AML-193 (cell line): ENCODE measurements around the gene NOL7.

Experiments
- DNase-seq, 2 experiments: peaks; one replicate each; lab custom pipeline; 2025; lab: John Stamatoyannopoulos, UW

Gene NOL7

DNA sequence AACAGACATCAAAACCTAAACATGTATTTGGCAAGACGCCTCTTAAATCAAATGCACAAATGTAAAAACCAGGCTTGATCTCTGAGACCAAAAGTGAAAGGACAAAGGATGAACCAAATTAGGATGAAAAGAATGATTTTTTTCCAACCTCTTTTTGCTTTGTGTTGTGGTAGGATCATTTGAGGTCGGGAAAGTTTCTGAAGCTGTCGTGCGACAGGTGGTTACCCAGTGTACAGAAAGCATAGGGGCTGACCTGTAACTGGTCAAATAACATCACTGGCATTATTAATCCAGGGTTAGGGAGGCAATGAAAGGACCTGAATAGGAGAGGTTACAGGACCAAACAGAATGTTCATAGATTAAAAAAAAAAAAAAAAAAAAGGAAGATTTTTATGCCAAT, 18.1 kb upstream of the NOL7 start:
- no peak for DNase-seq

DNA sequence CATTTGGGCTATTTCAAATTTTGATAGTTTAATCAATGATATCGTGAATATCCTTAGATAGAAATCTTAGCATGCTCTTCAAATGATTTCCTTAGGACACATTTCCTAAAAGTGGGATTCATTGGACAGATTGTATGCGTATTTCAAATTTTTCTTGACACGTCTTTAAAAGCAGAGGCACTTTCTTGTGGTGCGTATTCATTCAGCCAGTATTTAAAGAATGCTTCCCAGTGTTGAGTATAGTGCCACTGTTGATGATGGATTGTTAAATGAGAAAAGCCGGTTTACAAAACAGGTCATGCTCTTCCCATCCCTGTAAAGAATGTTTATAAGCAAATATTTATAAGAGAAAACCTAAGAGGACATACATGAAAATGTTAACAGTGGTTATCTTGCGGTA, 15.1 kb upstream of the NOL7 start:
- no peak for DNase-seq

DNA sequence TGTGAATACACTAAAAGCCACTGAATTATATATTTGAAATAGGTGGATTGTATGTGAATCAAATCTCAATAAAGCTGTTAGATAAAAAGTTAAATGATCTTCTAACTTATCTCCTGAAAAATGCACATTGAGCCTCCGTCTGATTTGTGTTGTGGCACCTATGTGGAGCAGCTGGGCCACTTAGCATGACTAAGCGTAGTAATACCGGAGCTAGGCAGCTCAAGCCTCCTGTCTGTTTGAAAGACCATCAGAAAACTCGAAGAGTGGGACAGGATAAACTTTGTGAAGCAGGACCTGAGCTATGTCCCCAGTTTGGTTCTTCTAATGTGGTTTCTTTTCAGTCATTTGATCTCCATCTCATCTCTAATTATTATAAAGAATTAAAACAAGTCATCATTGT, 11.0 kb upstream of the NOL7 start:
- DNase-seq, result no peak

DNA sequence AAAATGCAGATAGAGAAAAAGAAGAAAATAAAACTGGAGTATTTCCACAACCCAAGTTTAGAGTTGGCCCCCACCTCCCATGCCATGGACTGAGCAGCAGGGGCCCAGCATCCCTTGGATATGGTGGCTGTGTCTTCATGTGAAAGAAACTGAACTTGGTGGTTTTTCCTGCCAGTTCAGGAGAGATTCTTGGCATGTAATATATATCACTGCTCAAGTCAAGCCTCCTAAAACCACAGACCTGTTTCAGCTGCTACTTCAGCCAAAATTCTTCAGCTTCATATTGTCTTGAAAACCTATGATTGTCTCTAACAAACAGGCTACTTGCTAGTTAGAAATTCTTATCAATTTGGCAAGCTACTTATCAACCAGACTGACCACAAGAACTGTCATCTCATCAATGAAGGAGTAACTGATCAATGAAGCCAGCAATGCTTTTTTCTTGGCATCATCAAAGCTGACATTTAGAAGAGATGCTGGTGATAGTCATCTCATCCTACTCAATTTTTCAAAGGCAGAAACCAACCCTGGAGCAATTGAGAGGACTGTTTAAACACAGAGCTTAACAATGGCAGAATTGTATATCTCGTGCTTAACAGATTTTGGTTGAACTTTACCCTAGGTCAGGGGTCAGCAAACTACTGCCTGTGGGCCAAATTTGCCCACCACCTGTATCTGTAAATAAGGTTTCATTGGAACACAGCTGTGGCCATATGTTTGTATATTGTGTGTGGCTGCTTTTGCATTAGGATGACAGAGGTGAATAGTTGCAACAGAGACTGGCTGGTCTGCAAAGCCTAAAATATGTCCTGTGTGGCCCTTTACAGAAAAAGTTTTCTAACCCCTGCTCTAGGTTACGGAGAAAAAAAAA, 10.4 kb upstream of the NOL7 start:
- no peak for DNase-seq

DNA sequence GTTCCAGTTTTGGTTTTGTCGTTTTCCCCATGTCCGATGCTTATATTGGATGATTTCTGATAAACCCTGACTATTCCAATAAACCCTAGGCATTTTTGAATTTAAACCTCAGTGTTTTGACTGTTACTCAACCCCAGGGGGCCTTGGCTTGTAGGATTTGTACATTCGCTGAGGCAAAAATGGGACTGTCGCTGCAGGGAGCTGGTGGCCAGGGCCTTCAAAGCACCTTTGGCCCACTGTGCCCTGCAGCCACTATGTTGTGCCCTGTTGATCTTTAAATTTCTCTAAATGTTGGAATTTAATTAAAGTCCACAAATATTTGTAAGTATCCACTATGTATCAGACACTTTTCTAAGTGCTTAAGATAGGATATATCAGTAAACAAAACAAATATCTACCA, 9.5 kb upstream of the NOL7 start:
- DNase-seq, result no peak

DNA sequence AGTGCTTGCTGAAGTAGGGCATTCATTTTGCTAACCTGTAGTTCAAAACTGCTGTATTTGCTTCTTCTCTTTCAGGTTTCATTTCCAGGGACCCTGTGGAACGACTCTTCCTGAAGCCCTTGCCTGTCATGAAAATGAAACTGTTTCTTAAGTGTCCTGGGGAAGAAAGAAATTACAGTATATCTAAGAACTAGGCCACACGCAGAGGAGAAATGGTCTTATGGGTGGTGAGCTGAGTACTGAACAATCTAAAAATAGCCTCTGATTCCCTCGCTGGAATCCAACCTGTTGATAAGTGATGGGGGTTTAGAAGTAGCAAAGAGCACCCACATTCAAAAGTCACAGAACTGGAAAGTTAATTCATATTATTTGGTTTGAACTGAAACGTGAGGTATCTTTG, 3.4 kb upstream of the NOL7 start:
- no peak for DNase-seq

DNA sequence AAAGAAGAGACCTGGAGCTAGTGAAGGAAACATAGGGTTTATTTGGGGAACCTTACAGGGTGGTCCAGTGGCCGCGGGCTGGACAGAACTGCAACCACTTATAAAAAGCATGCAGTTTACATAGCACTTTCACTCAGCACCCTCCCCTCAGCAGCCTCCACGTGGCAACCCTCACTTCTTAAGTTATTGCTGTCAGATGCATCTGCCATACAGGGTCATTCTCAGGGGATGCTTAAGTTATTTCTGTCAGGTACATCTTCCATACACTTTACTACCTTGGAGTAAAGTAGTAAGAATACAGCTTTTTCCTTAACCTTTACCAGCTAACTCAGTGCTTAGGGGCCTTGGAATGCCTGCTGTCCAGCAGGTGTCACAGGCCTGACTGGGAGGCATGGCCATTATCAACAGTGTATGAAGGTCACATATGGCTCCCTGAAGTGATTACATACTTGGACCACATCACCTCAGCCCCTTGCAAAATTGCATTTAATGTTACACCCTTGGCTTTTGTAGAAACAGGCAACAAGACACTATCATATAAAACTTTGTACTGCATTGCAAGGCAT, 2.0 kb upstream of the NOL7 start:
- DNase-seq, result no peak

DNA sequence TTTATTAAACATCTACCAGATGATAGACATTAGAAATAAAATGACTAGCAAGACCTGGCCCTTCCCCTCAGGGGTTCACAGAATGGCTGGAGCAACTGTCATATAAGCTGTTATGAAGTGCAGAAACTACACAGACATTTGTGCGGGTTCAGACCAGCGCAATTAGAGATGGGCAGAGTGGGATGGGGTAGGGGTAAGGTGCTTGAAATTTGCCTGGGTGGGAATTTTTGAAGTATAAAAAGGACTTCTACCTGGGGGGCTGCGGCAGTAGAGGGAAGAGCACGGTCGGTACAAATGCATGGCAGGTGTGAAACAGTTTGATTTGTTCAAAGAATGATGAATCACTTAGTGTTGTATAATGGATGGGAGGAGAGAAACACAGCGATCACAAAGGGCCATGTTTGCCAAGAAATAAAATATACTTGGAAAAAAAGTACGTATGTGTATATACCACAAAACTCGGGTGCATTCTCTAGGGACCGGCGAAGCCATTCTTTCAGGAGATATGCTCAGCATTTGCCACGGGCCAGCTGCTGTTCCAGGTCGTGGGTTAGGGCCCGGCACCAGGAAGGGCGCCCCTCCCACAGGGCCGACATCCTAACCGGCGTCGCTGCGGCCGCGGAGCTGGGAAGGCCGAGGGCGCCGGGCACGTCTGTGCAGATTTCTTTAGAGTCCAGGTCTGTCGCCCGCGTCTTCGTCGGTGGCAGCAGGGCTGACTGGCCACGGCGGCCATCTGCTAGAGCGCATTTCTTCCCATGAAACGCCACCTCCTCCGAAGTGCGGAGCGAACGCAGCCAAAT, 809 bp upstream of the NOL7 start:
- DNase-seq, result peak; percentile 51 to 57

DNA sequence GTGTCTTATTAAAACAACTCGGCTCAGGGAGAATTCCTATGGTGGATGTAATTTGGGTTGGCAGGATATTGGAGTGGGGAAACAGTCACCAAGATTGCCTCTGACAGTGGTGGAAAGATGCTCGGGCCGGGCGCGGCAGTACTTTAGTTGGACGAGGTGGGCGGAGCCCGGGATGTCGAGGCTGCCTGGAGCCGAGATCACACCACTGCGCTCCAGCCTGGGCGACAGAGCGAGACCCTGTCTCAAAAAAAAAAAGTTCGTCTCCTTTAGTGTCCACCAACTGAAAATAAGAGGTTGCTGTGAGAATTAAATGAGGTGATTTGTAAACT, 621 bp downstream of the NOL7 start:
- DNase-seq, result peak in 1 of 2 experiments; percentile 31

DNA sequence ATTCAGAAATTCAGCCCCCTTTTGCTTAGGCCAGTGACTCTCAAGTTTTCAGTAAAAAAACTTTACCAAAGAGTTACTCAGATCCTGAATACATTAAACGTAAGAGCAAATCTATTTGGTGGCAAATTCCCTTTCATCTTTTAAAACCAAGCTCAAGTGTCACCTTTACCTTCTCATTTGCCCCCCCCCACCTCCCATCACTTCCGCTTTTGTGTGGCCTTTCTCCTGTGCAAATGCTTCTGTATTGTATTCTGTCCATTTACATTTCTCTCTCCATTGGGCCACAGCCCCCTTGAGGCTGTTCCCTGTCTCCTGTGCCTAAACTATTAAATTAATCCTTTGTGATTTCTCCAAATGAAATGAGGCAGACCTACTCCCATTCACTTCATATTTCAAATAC, 1.9 kb downstream of the NOL7 start:
- DNase-seq, result no peak

DNA sequence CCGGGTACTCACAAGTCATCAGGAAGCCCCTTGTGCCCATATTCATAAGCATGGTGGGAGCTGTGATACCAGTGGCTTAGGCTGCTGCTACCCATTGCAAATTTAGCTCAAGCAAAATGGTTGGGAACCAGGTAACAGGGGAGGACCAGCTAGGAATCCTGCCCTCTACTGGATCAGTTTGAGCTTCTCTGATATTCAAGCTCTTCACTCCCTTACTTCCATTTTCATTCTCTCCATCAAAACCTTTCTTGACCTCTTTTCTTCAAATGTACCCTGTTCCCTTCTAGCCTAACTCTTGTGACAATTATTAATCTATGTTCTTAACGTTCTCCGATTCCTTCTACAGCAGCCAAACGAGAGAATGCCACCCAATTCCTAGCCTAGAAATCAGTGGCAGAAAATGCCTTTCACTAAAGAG, 9.7 kb downstream of the NOL7 start:
- peak; percentile 67 to 70 for DNase-seq

DNA sequence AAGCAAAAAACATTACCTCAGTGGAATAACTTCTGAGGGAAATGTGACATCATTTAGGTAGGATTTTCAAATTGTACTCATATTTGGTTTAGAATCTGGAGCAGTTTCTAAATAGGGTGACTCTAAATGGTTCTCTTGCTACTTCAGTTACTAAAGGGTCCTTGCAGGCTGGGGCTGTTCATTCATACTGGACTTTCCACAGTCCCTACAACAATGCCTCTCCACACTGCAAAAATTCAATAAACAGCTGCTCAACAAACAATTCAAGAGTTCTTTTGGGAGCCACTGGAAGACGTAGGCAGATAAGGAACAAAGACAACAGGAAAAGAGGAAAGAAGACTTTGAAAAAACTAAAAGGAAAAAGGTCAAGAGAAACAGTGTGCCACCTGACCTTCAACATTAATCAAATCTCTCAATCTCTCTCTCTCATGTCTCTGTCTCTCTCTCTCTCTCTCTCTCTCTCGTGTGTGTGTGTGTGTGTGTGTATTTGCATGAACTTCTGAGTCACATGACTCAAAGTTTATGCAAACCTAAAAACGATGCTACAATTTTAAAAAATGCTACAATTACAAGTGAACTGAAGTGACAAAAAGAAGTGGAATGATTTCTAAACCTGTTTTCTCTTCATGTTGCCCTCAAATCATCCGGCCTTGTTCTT, 14.5 kb downstream of the NOL7 start:
- DNase-seq, result no peak

DNA sequence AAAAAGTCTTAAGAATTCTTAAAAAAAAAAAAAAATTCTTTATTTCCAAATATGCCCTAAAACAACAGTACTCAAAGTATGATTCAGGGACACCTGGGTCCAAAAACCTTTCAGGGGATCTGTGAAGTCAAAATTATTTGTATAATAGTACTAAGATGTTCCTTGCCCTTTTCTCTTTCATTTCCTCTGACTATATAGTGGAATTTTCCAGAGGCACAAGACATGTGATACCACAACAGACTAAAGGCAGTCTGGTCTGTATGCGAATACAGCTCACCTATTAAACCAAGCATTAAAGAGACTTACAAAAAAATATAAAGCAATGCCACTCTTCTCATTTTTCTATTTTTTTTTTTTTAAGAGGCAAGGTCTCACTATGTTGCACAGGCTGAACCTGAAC, 15.4 kb downstream of the NOL7 start:
- no peak for DNase-seq

DNA sequence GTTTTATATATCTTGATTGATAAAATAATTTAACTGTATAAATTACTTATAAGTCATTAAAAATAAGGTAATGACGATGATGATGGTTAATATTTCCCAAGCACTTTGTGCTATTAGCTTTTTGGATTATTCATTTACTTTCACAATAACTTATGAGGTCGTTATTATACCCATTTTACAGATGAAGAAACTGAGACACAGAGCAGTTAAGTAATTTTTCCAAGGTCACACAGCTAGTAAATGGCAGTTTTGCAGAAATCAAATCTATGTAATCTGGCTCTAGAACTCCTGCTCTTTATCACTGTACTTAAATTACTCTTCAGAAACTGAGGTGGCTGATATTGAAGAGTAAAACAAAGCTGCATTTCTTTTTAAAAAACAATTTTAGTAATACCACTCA, 18.2 kb downstream of the NOL7 start:
- DNase-seq, result no peak

DNA sequence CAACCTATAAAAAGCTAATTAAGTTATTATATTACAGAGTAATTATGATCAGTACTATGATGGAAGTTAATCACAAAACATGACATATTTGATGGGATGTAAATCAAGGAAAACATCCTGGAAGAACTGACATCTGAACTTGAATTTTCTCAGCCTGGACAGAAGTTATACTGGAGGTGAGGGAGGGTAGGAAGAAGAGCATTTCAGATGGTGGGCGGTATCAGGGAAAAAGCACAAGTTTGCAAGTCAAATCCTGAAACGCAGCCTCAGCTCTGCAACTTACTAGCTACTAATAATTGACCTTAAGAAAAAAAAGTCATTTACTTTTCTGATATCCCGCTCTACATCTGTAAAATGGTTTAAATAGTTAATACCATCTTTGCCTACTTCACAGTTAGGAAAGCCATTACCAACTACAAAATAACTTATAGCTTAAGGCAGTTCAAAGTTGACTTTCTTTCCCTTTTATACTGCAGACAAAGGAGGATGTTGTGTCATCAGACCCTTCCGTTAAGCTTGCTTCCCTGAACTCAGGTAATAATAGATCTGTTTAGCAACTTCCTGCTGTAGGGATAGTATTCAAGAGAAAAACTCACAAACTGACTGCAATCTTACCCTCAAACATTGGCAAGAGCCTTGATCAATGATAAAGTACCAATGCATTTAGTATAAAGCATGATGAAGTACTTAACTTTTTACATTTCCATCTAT, 21.0 kb downstream of the NOL7 start:
- DNase-seq, result peak; percentile 55 to 70

DNA sequence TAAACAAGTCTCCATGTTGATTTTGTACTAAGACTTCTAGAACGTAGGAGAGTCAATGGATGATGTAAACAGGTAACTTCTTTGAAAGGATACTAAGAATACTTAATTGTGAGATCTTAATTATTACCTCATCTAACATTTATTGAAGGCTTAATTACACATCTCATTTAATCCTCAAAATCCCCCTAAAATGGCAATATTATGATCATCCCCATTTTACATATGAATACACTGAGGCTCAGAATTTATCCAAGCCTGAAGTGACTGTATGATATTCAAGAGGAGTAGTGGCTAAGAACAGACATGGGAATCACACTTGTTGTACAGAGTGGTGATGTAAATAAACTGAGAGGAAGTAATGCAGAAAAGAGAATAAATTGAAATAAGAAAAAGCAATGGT, 22.9 kb downstream of the NOL7 start:
- DNase-seq, result no peak

DNA sequence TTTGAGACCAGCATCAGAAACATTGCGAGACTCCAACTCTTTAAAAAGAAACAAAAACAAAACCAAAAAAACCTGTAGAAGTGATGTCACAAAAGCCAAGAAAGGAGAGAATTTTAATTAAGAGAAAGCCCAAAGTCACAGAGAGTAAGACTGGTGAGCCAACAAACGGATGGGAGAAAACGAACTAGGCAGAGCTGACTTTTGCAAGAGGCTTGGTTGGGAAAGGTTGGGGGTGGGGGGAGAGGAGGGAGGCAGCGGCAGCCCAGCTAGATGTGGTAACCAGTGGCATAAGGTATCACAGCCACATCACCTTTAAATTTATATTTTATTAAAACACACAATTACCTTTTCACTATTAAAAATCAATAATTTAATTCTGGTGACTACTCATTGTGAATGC, 23.5 kb downstream of the NOL7 start:
- peak; percentile 63 to 65 for DNase-seq

DNA sequence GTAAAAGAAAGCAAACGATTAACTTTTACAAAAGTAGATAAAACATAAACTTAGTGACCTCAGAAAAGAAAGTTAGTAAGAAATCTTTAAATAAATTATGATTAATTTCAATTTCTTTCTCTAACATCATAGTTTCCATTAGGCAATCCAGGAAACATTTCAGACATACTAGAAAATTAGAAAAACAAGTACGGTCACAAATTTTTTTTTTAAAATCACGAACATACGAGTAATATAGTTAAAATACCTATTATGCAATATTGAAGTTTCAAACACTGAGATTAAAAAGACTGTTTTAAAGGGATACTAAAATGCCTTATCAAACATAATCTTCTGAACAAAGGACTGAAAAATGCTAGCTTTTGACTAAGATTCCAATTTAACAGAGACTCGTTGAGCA, 26.2 kb downstream of the NOL7 start:
- DNase-seq, result no peak

DNA sequence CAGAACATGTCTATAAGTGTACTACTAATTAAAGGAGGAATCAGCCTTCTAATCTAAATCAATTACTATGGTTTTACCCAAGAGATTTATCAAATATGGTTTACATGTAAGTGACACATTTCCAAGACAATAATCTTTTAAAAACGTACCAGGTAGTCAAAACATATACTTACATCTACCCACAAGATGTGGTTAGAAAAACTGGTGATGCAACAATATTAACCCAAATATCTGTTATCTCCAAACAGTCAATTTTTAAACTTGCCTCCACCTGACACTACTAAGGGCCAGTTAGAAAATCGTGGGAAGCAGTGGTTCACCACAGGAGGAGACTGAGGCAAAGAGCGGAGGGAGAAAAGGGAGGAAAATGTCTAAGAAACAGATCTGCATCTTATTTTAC, 28.0 kb downstream of the NOL7 start:
- no peak for DNase-seq

DNA sequence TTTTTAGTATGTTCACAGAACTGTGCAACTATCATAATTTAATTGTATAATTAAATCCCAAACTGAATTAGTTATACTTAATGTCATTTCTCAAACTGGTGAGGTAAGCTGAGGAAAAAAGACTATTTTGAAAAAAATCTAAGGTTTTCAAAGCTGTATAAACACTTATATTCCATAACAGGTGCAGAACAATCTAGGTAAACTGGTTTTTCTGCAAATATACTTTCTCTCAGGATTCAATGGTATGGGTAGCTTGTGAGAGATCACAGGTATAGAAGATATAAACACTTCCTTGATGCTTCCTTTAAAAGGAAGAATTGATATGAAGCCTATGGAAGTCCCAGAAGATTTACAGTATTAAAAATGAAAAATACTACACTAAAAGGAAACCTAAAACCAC, 33.7 kb downstream of the NOL7 start:
- no peak for DNase-seq

DNA sequence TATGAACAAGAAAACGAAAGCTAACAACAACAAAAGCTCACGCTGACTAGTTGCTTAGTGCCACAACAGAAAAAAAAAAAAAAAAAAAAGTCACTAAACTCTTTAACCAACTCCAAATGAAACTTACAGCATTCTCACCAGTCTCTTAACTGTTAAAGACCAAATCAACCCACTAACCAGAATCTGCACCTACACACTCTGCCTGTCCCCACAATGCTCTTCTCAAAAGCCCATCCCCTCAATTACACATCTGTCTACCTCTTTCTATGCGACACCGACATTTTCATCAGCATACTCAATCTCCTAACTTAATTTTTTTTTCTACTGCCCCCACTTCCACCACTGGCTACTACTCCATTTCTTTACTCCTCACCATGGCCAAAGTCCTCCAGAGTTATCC, 34.3 kb downstream of the NOL7 start:
- no peak for DNase-seq

DNA sequence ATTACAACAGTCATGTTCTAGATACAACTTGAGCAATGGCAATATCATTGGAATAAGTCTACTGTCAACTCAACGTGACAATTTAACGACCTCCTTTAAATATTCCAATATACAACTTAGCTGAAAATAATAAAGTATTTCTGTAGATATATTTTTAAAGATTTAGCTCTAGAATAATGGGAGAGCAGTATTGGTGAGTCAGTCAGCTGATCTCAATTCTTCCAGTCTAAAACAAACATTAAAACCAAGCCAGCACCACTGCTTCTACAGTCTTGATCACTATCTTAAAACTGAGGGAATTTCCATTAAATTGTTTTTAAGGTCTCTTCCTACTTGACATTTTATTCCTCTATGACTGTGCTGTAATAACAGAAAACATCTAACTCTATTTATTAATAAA, 38.2 kb downstream of the NOL7 start:
- no peak for DNase-seq
